HEK293T (cell line): ENCODE data around the gene FDX1.

Experiments
- ARNT ChIP-seq: fragments of 450-650 bp; IDR thresholded peaks from 2 replicates; pipeline ENCODE4 v1.6.1; 2017; ENCODE audit warnings: mild to moderate bottlenecking
- CTBP1 ChIP-seq: fragments of 450-650 bp; IDR thresholded peaks from 2 replicates; pipeline ENCODE4 v1.6.1; 2016; ENCODE audit warnings: borderline replicate concordance
- FOXA1 ChIP-seq: fragments of 450-650 bp; IDR thresholded peaks from 2 replicates; pipeline ENCODE4 v1.6.1; 2016; ENCODE audit warnings: mild to moderate bottlenecking
- FOXM1 ChIP-seq: fragments of 450-650 bp; IDR thresholded peaks from 2 replicates; pipeline ENCODE4 v1.6.1; 2017; ENCODE audit warnings: mild to moderate bottlenecking, borderline replicate concordance
- LEF1 ChIP-seq: fragments of 450-650 bp; IDR thresholded peaks from 2 replicates; pipeline ENCODE4 v1.6.1; 2017; ENCODE audit warnings: mild to moderate bottlenecking, borderline replicate concordance
- SP1 ChIP-seq: fragments of 450-650 bp; IDR thresholded peaks from 2 replicates; pipeline ENCODE4 v1.6.1; 2017
- SUZ12 ChIP-seq: fragments of 450-650 bp; IDR thresholded peaks from 2 replicates; pipeline ENCODE4 v1.6.1; 2016; ENCODE audit warnings: mild to moderate bottlenecking

- TF ChIP-seq FOXM1, result no peak
- TF ChIP-seq SUZ12, result no peak
- TF ChIP-seq FOXA1, result no peak
- TF ChIP-seq SP1, result no peak
- no peak for TF ChIP-seq LEF1
- no peak for TF ChIP-seq CTBP1
- TF ChIP-seq ARNT, result no peak
These were observed 23.0 kb downstream of the FDX1 start for GRCh38 chr11:110452720-110453119.
